IMR-90 (cell line): ENCODE results near the gene CELA1. TPM values are rescaled to one million over a fixed set of nuclear protein-coding genes. Genes with fewer than 3 reads are reported as not detected.

Experiments
- ATAC-seq: fragments of 200-7000 bp; cut with Tn5 transposase; 2 replicates; pipeline ENCODE4 v1.9.1; 2020; ENCODE audit warnings: low read depth, mild to moderate bottlenecking, moderate library complexity
- BruUV-seq: library from RNA; stranded (reverse); fragments of 400-500 nt; replicated peaks from 2 replicates; lab custom pipeline; 2021; lab: Mats Ljungman, UMichigan
- CTCF ChIA-PET: fragments of 300-600 bp; formaldehyde crosslinking; extraction: SDS; loops from one replicate; lab custom pipeline; 2021; ENCODE audit warnings: antibody characterized with exemption; lab: Yijun Ruan, JAX
- POLR2A ChIA-PET: fragments of 300-600 bp; sonication (Branson Sonifier 250); formaldehyde crosslinking; loops from one replicate; lab custom pipeline; 2022; ENCODE audit warnings: antibody characterized with exemption; ENCODE audit not compliant: unreplicated experiment; lab: Charles Lee
- DNase-seq: peaks from one replicate; pipeline ENCODE4 v3.0.0; 2013
- H2AFZ ChIP-seq: replicated peaks from 2 replicates; pipeline ENCODE3; 2013; ENCODE audit warnings: low read length, mild to moderate bottlenecking; ENCODE audit not compliant: poor library complexity
- H2AK5ac ChIP-seq: 2 replicates; pipeline ENCODE4 v1.6.1; 2013; ENCODE audit warnings: low read depth, low read length, inconsistent platforms
- H2AK9ac ChIP-seq: replicated peaks from 2 replicates; pipeline ENCODE3; 2013; ENCODE audit warnings: mild to moderate bottlenecking, low read depth, low read length, moderate library complexity; ENCODE audit not compliant: poor library complexity
- H2BK120ac ChIP-seq: 2 replicates; pipeline ENCODE4 v1.6.1; 2013; ENCODE audit warnings: low read depth, low read length, inconsistent platforms
- H2BK15ac ChIP-seq: 3 replicates; pipeline ENCODE4 v1.6.1; 2013; ENCODE audit warnings: low read depth, low read length, inconsistent platforms
- H2BK20ac ChIP-seq: 2 replicates; pipeline ENCODE4 v1.6.1; 2013; ENCODE audit warnings: low read depth, mild to moderate bottlenecking, inconsistent platforms, low read length, moderate library complexity
- H2BK5ac ChIP-seq: 2 replicates; pipeline ENCODE4 v1.6.1; 2013; ENCODE audit warnings: mild to moderate bottlenecking, low read depth, low read length, inconsistent platforms; ENCODE audit not compliant: poor library complexity, severe bottlenecking
- H3K14ac ChIP-seq: replicated peaks from 2 replicates; pipeline ENCODE4 v1.6.1; 2013; ENCODE audit warnings: low read depth, low read length, inconsistent platforms
- H3K18ac ChIP-seq: 2 replicates; pipeline ENCODE4 v1.6.1; 2013; ENCODE audit warnings: low read depth, low read length, control low read depth
- H3K23ac ChIP-seq: 2 replicates; pipeline ENCODE4 v1.6.1; 2013; ENCODE audit warnings: low read depth, low read length, inconsistent platforms
- H3K27ac ChIP-seq: 2 replicates; pipeline ENCODE4 v1.5.1; 2013; ENCODE audit warnings: mild to moderate bottlenecking, control low read depth, low read length; ENCODE audit not compliant: insufficient read depth
- H3K27me3 ChIP-seq: 2 replicates; pipeline ENCODE4 v1.6.1; 2013; ENCODE audit warnings: low read length; ENCODE audit not compliant: control insufficient read depth, insufficient read depth
- H3K36me3 ChIP-seq: 2 replicates; pipeline ENCODE4 v1.6.1; 2013; ENCODE audit warnings: low read length, mixed read lengths; ENCODE audit not compliant: control insufficient read depth, insufficient read depth
- H3K4ac ChIP-seq: 2 replicates; pipeline ENCODE4 v1.6.1; 2013; ENCODE audit warnings: low read depth, low read length, inconsistent platforms
- H3K4me1 ChIP-seq: 2 replicates; pipeline ENCODE4 v1.6.1; 2013; ENCODE audit warnings: low read length, mixed read lengths; ENCODE audit not compliant: control insufficient read depth, insufficient read depth
- H3K4me2 ChIP-seq: 2 replicates; pipeline ENCODE4 v1.6.1; 2013; ENCODE audit warnings: low read depth, mild to moderate bottlenecking, control low read depth, low read length, moderate library complexity
- H3K4me3 ChIP-seq: 2 replicates; pipeline ENCODE4 v1.5.1; 2013; ENCODE audit warnings: low read depth, mild to moderate bottlenecking, control low read depth, low read length, moderate library complexity; ENCODE audit not compliant: insufficient read depth
- H3K56ac ChIP-seq: 2 replicates; pipeline ENCODE4 v1.6.1; 2013; ENCODE audit warnings: low read length, inconsistent platforms; ENCODE audit not compliant: insufficient read depth; ENCODE audit errors: extremely low read depth
- H3K79me1 ChIP-seq, 2 experiments: 2 replicates each; pipeline ENCODE4 v1.6.1; 2013; ENCODE audit warnings: low read length in 2 of 2, inconsistent platforms in 1 of 2, low read depth in 1 of 2
- H3K9ac ChIP-seq: 2 replicates; pipeline ENCODE4 v1.6.1; 2013; ENCODE audit warnings: low read depth, low read length, control low read depth
- H3K9me1 ChIP-seq: 2 replicates; pipeline ENCODE4 v1.6.1; 2013; ENCODE audit warnings: low read length, inconsistent platforms; ENCODE audit not compliant: insufficient read depth
- H3K9me3 ChIP-seq: 2 replicates; pipeline ENCODE4 v1.6.1; 2013; ENCODE audit warnings: low read length; ENCODE audit not compliant: control insufficient read depth, insufficient read depth
- H4K20me1 ChIP-seq: 2 replicates; pipeline ENCODE4 v1.6.1; 2013; ENCODE audit warnings: low read length, inconsistent platforms; ENCODE audit not compliant: insufficient read depth
- H4K5ac ChIP-seq: 2 replicates; pipeline ENCODE4 v1.6.1; 2013; ENCODE audit warnings: mild to moderate bottlenecking, low read depth, low read length, control low read depth
- H4K8ac ChIP-seq, 2 experiments: 2 replicates each; pipeline ENCODE4 v1.6.1; 2013; ENCODE audit warnings: low read depth in 2 of 2, low read length in 2 of 2, control low read depth in 1 of 2, inconsistent platforms in 1 of 2
- H4K91ac ChIP-seq: 2 replicates; pipeline ENCODE4 v1.6.1; 2013; ENCODE audit warnings: low read depth, low read length, inconsistent platforms; ENCODE audit not compliant: insufficient read depth
- CEBPB ChIP-seq: IDR thresholded peaks from 2 replicates; pipeline ENCODE4 v1.6.1; 2012; ENCODE audit warnings: low read depth, low read length, improper control_type of control experiment
- MAFK ChIP-seq: IDR thresholded peaks from 2 replicates; pipeline ENCODE4 v1.6.1; 2012; ENCODE audit warnings: low read depth, low read length, improper control_type of control experiment
- POLR2A ChIP-seq: IDR thresholded peaks from 2 replicates; pipeline ENCODE4 v1.6.1; 2012; ENCODE audit warnings: mild to moderate bottlenecking, low read depth, low read length
- RAD21 ChIP-seq: IDR thresholded peaks from 2 replicates; pipeline ENCODE4 v1.6.1; 2012; ENCODE audit warnings: low read length, improper control_type of control experiment
- RCOR1 ChIP-seq: IDR thresholded peaks from 2 replicates; pipeline ENCODE4 v1.6.1; 2012; ENCODE audit warnings: mild to moderate bottlenecking, low read length, improper control_type of control experiment; ENCODE audit not compliant: insufficient replicate concordance
- SMC3 ChIP-seq: fragments of 150-350 bp; IDR thresholded peaks from 2 replicates; pipeline ENCODE4 v1.6.1; 2016; ENCODE audit warnings: low read depth, mild to moderate bottlenecking, antibody characterized with exemption, low read length, moderate library complexity
- WGBS, 2 experiments: methylation state at CpG; one replicate each; pipeline versions ENCODE4 v1.1.5 to v1.1.7; 2013; ENCODE audit warnings: missing lambda C conversion rate in 2 of 2; ENCODE audit not compliant: insufficient read length in 1 of 2; ENCODE audit errors: extremely low coverage in 2 of 2; 5-methylcytosine and 5-hydroxymethylcytosine counted together
- dilution Hi-C: fragments of 300-500 bp; cut with HindIII; formaldehyde crosslinking; loops from one replicate; pipeline ENCODE4 v1.14.3; 2018; ENCODE audit warnings: low sequenced_read_pairs; ENCODE audit not compliant: unreplicated experiment
- in situ Hi-C: fragments of 300-500 bp; cut with MboI; formaldehyde crosslinking; loops from 3 replicates; pipeline ENCODE4 v1.14.3; 2019; ENCODE audit warnings: low sequenced_read_pairs, inconsistent platforms, mixed read lengths
- intact Hi-C: fragments of 100-400 bp; cut with micrococcal nuclease; formaldehyde crosslinking; loops from 2 replicates; pipeline ENCODE4 v1.10.0; 2022
- polyA plus RNA-seq, 3 experiments: library from polyadenylated mRNA; depleted of rRNA; stranded (reverse); fragments of >200 nt; gene quantifications; 2 replicates each; pipeline ENCODE4 v1.2.3, GENCODE V29; 2012; ENCODE audit warnings: low replicate concordance in 1 of 3
- total RNA-seq: library from RNA; depleted of rRNA; stranded (reverse); fragments of >200 nt; gene quantifications from 2 replicates; pipeline ENCODE4 v1.2.3, GENCODE V29; 2012
- TF ChIP-seq, protein P1 (sequence below): fragments of 150-350 bp; IDR thresholded peaks from 2 replicates; pipeline ENCODE4 v1.6.1; 2017; ENCODE audit warnings: mild to moderate bottlenecking, antibody characterized with exemption, low read length, low read depth

Gene CELA1
- total and polyA plus RNA-seq, 2 of the 4 experiments (the other 2 are of a cell fraction), result not detected

DNA sequence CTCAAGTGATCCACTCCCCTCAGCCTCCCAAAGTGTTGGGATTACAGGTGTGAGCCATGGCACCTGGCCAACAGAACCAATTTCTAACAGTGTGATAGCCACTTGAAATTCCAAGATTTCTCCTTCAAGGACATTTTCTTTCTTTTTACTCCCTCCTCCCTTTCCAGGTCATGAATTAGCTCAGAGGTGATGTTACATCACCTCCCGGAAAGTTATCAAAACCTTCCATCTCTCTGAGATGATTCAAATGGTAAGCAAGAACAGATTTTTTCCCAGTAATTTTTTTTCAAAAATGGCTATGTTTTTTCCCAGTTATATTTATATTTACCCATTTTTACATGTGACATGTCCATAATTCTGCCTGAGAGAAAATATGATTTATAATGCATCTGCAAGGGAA, 60.6 kb downstream of the CELA1 start:
- Histone ChIP-seq H3K4ac (no peak overlapping the region), H3K4me3 (no peak overlapping the region), H2BK15ac (no peak overlapping the region), H3K9me1 (no peaks in the 10 kb centered on the region), H4K5ac (no peak overlapping the region), H2BK5ac (no peak overlapping the region), H2BK20ac (no peak overlapping the region), H2AFZ (no peak overlapping the region), H4K8ac (no peak overlapping the region), H3K23ac (no peak overlapping the region), H3K36me3 (no peaks in the 10 kb centered on the region), H4K91ac (no peak overlapping the region), H4K20me1 (no peaks in the 10 kb centered on the region), H3K27ac (no peak overlapping the region), H3K4me2 (no peak overlapping the region), H2AK9ac (no peak overlapping the region), H3K9me3 (no peaks in the 10 kb centered on the region), H2AK5ac (no peak overlapping the region), H3K9ac (no peak overlapping the region), H3K56ac (no peak overlapping the region), H3K4me1 (peaks cover 3% of the 10 kb centered on the region; the same call in 1 of the 2 replicates), H3K14ac (no peak overlapping the region), H3K27me3 (no peaks in the 10 kb centered on the region; the same call in 1 of the 2 replicates), H2BK120ac (no peak overlapping the region), H3K18ac (no peak overlapping the region), H3K79me1 (no peaks in the 10 kb centered on the region)
- intact Hi-C loops (no loop called here), in situ Hi-C loops (no loop called here), dilution Hi-C loops (no loop called here)
- ATAC-seq (no peak), DNase-seq (no peak)
- BruUV-seq, result no TSS peak
- POLR2A ChIA-PET, result no interaction called here
- WGBS, 2 experiments, result no CpG with 5 or more reads among the region's 1 CpG
- no peak for TF ChIP-seq RAD21
- no peak for TF ChIP-seq SMC3
- TF ChIP-seq CEBPB, result no peak
- TF ChIP-seq, protein P1, sequence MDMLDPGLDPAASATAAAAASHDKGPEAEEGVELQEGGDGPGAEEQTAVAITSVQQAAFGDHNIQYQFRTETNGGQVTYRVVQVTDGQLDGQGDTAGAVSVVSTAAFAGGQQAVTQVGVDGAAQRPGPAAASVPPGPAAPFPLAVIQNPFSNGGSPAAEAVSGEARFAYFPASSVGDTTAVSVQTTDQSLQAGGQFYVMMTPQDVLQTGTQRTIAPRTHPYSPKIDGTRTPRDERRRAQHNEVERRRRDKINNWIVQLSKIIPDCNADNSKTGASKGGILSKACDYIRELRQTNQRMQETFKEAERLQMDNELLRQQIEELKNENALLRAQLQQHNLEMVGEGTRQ, result no peak
- no peak for TF ChIP-seq MAFK
- no peak for TF ChIP-seq RCOR1
- TF ChIP-seq POLR2A, result no peak
- CTCF ChIA-PET, result no interaction called here
